SU-DHL-6 (cell line): Measurements from ENCODE around the gene NDC1.

ENCODE experiments used
- H2AFZ ChIP-seq: fragments of 200-600 bp; sonication (generic); 2 replicates; pipeline ENCODE4 v1.6.1; 2014; ENCODE audit warnings: low read depth, mild to moderate bottlenecking, moderate library complexity, mixed read lengths, antibody characterized with exemption, low read length; ENCODE audit not compliant: severe bottlenecking
- H3F3A ChIP-seq: fragments of 200-600 bp; shearing (Covaris generic); 2 replicates; pipeline ENCODE4 v1.6.0; 2016; ENCODE audit warnings: antibody characterized with exemption, mild to moderate bottlenecking; ENCODE audit not compliant: insufficient read depth
- H3K27ac ChIP-seq: fragments of 200-600 bp; sonication (generic); 2 replicates; pipeline ENCODE4 v1.5.1; 2016; ENCODE audit warnings: low read depth, mild to moderate bottlenecking, low read length, moderate library complexity, mixed read lengths
- H3K27me3 ChIP-seq: fragments of 200-600 bp; sonication (generic), shearing (Covaris generic); 2 replicates; pipeline ENCODE4 v1.6.0; 2014; ENCODE audit warnings: mild to moderate bottlenecking, low read length
- H3K36me3 ChIP-seq: fragments of 200-600 bp; sonication (generic); 2 replicates; pipeline ENCODE4 v1.6.1; 2014; ENCODE audit warnings: mild to moderate bottlenecking, low read length, mixed read lengths
- H3K4me2 ChIP-seq: fragments of 300-600, 200-600 bp; shearing (Covaris generic), sonication (generic); 2 replicates; pipeline ENCODE4 v1.6.0; 2014; ENCODE audit warnings: low read length, low read depth, mild to moderate bottlenecking; ENCODE audit not compliant: poor library complexity, severe bottlenecking
- H3K4me3 ChIP-seq: fragments of 200-600 bp; sonication (generic); 2 replicates; pipeline ENCODE4 v1.5.1; 2014; ENCODE audit warnings: antibody characterized with exemption, low read length, mild to moderate bottlenecking, mixed read lengths; ENCODE audit not compliant: insufficient read depth, poor library complexity, severe bottlenecking
- H3K79me2 ChIP-seq: fragments of 200-600 bp; sonication (generic); 2 replicates; pipeline ENCODE4 v1.6.1; 2014; ENCODE audit warnings: mild to moderate bottlenecking, low read length, moderate library complexity; ENCODE audit not compliant: insufficient read depth
- H3K9ac ChIP-seq: fragments of 200-600 bp; sonication (generic); 2 replicates; pipeline ENCODE4 v1.7.0; 2014; ENCODE audit warnings: mild to moderate bottlenecking, low read length
- H3K9me2 ChIP-seq: fragments of 200-600 bp; sonication (generic); replicated peaks from 2 replicates; pipeline ENCODE4 v1.6.1; 2014; ENCODE audit warnings: low read length; ENCODE audit not compliant: insufficient read depth
- H3K9me3 ChIP-seq: fragments of 200-600 bp; sonication (generic); 2 replicates; pipeline ENCODE4 v1.6.1; 2014; ENCODE audit warnings: low read length, mixed read lengths; ENCODE audit not compliant: insufficient read depth
- H4K20me1 ChIP-seq: fragments of 200-600 bp; sonication (generic); 2 replicates; pipeline ENCODE4 v1.6.1; 2014; ENCODE audit warnings: low read depth, mild to moderate bottlenecking, antibody characterized with exemption, low read length, moderate library complexity, mixed read lengths
- EZH2phosphoT487 ChIP-seq: fragments of 200-600 bp; sonication (generic), shearing (Covaris generic); conservative IDR thresholded peaks from 2 replicates; pipeline ENCODE4 v1.6.1; 2018; ENCODE audit warnings: mild to moderate bottlenecking, antibody characterized with exemption, low read length, moderate library complexity, mixed read lengths
- TF ChIP-seq, protein P1 (sequence below): fragments of 200-600 bp; sonication (generic); IDR thresholded peaks from one replicate; pipeline ENCODE4 v1.5.1; 2017; ENCODE audit warnings: antibody characterized with exemption, mild to moderate bottlenecking, low read length, moderate library complexity; ENCODE audit not compliant: insufficient read depth, poor library complexity, severe bottlenecking

The NDC1 gene

GRCh38 chr1:53851571-53852285 lies 13.6 kb upstream of the NDC1 start:
- TF ChIP-seq, protein P1, sequence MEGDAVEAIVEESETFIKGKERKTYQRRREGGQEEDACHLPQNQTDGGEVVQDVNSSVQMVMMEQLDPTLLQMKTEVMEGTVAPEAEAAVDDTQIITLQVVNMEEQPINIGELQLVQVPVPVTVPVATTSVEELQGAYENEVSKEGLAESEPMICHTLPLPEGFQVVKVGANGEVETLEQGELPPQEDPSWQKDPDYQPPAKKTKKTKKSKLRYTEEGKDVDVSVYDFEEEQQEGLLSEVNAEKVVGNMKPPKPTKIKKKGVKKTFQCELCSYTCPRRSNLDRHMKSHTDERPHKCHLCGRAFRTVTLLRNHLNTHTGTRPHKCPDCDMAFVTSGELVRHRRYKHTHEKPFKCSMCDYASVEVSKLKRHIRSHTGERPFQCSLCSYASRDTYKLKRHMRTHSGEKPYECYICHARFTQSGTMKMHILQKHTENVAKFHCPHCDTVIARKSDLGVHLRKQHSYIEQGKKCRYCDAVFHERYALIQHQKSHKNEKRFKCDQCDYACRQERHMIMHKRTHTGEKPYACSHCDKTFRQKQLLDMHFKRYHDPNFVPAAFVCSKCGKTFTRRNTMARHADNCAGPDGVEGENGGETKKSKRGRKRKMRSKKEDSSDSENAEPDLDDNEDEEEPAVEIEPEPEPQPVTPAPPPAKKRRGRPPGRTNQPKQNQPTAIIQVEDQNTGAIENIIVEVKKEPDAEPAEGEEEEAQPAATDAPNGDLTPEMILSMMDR: no peak
- TF ChIP-seq EZH2phosphoT487: no peak
- H3K4me3 ChIP-seq: no peak overlapping the region
- H3K4me2 ChIP-seq: no peak overlapping the region
- no peaks in the 10 kb centered on the region for H3K79me2 ChIP-seq
- H3F3A ChIP-seq: no peaks in the 10 kb centered on the region
- no peaks in the 10 kb centered on the region for H3K27me3 ChIP-seq
- H2AFZ ChIP-seq: no peak overlapping the region
- no peaks in the 10 kb centered on the region for H4K20me1 ChIP-seq
- H3K9ac ChIP-seq: no peak overlapping the region
- H3K36me3 ChIP-seq: no peaks in the 10 kb centered on the region; the same call in 1 of the 2 replicates
- H3K9me2 ChIP-seq: no peaks in the 10 kb centered on the region
- H3K9me3 ChIP-seq: no peaks in the 10 kb centered on the region
- H3K27ac ChIP-seq: no peak overlapping the region

DNA sequence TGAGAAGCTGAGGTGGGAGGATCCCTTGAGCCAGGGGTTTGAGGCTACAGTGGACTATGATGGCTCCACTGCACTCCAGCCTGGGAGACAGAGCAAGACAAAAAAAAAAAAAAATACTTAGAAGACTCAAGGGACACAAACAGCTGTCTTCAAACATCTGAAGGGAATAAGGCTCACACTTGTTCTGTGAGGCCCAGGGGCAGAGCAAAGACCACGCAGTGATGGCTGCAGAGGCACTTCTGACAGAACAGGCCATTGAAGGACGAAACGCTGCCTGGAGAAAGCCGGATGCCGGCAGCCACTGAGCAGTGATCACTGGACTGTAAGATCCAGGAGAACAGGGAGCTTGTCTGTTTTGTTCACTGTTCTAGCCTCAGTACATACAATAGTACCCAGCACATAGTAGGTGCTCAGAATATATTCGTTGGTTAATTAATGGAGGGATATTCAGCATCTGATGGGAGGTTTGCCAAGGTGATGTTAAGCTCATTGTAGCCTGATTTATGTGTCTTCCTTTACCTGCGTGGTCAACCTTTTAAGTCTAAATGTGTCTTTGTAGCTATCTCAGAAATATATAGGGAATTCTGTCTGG lies 12.1 kb upstream of the NDC1 start:
- Histone ChIP-seq H3K4me3 (no peak overlapping the region), H3K4me2 (no peak overlapping the region), H3K27ac (no peak overlapping the region), H3K9me3 (no peaks in the 10 kb centered on the region), H3K9me2 (no peaks in the 10 kb centered on the region), H4K20me1 (no peaks in the 10 kb centered on the region), H3K27me3 (no peaks in the 10 kb centered on the region), H3K36me3 (no peaks in the 10 kb centered on the region; the same call in 1 of the 2 replicates), H2AFZ (no peak overlapping the region), H3F3A (no peaks in the 10 kb centered on the region), H3K79me2 (no peaks in the 10 kb centered on the region), H3K9ac (no peak overlapping the region)
- TF ChIP-seq EZH2phosphoT487: no peak
- TF ChIP-seq, protein P1: no peak

DNA sequence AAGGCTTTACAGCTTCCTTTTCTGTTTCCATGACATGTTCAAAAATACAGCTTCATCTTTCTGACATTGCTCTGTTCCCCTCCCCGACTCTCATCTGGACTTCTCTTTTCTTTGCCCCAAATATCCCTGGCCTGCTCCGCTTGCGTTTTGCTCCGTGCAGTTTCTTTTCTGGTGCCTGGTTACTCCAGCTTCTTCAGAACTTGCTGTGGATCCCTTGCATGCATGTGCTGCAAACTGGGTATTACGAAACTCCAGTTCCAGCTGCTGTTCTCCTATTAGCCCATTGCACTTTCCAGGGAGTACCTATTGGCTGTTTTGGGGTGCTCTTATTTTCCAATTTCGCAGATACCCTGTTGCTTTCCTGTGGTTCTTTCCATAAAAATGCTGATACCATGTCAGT lies 9.9 kb upstream of the NDC1 start:
- H4K20me1 ChIP-seq: no peaks in the 10 kb centered on the region
- TF ChIP-seq, protein P1: no peak
- TF ChIP-seq EZH2phosphoT487: no peak
- H2AFZ ChIP-seq: no peak overlapping the region
- no peak overlapping the region for H3K4me3 ChIP-seq
- no peaks in the 10 kb centered on the region for H3K79me2 ChIP-seq
- no peaks in the 10 kb centered on the region for H3K27me3 ChIP-seq
- no peaks in the 10 kb centered on the region for H3K9me3 ChIP-seq
- no peaks in the 10 kb centered on the region for H3F3A ChIP-seq
- no peak overlapping the region for H3K27ac ChIP-seq
- H3K9me2 ChIP-seq: no peaks in the 10 kb centered on the region
- no peak overlapping the region for H3K9ac ChIP-seq
- no peaks in the 10 kb centered on the region; the same call in 1 of the 2 replicates for H3K36me3 ChIP-seq
- H3K4me2 ChIP-seq: no peak overlapping the region
